Measurements from ENCODE around the gene CCDC73. TPM values are rescaled to one million over a fixed set of nuclear protein-coding genes. Genes with fewer than 3 reads are reported as not detected.

The CCDC73 gene
- polyA plus RNA-seq, 1 donor (not counting 4 experiments of a cell fraction or from before 2014, with no cell fraction given): not detected

- FAIRE-seq: no peak
Measured at GRCh38 chr11:32698579-32698978, 95.9 kb downstream of the CCDC73 start.

GRCh38 chr11:32671051-32671450, 123.4 kb downstream of the CCDC73 start:
- H3K79me2 ChIP-seq (ENCODE audit: control insufficient read depth, insufficient read depth, low read length): no peaks in the 10 kb centered on the region
- no peak overlapping the region for H2AFZ ChIP-seq (ENCODE audit: control insufficient read depth, low read length)
- H3K4me1 ChIP-seq (ENCODE audit: control insufficient read depth, extremely low read depth, insufficient read depth, low read length): no peaks in the 10 kb centered on the region
- H4K20me1 ChIP-seq (ENCODE audit: control insufficient read depth, extremely low read depth, insufficient read depth, low read length): no peaks in the 10 kb centered on the region
- no peak overlapping the region for H3K9ac ChIP-seq (ENCODE audit: control insufficient read depth, extremely low read depth, insufficient read depth, low read length)
- H3K4me2 ChIP-seq (ENCODE audit: control insufficient read depth, extremely low read depth, insufficient read depth, low read depth, low read length): no peak overlapping the region
- H3K4me3 ChIP-seq (ENCODE audit: control insufficient read depth in 2 of 3, extremely low read depth in 1 of 3, insufficient read depth in 2 of 3, low read depth in 1 of 3, low read length in 3 of 3): no peak overlapping the region
- no peak overlapping the region for H3K27ac ChIP-seq (ENCODE audit: control insufficient read depth, insufficient read depth, low read length)
- no peaks in the 10 kb centered on the region for H3K9me1 ChIP-seq (ENCODE audit: control insufficient read depth, extremely low read depth, insufficient read depth, low read length)
- dilution Hi-C loops (cut with MboI; ENCODE audit: extremely low pct_ligation_motif_present, low sequenced_read_pairs): no loop called here
- TF ChIP-seq CTCF (optimal IDR thresholded peaks at IDR 0.05 in 1 of 3, IDR thresholded peaks at IDR 0.05 in 1 of 3, conservative IDR thresholded peaks at IDR 0.05 in 1 of 3; ENCODE audit: extremely low read depth in 1 of 3, insufficient read depth in 2 of 3, low read length in 3 of 3): no peak
- no peak for TF ChIP-seq EZH2 (IDR thresholded peaks at IDR 0.05; ENCODE audit: low read length)
- no peaks in the 10 kb centered on the region for H3K36me3 ChIP-seq (ENCODE audit: control insufficient read depth in 2 of 2, extremely low read depth in 1 of 2, insufficient read depth in 2 of 2, low read length in 2 of 2)
- H3K9me3 ChIP-seq (ENCODE audit: control insufficient read depth, low read depth, low read length): no peaks in the 10 kb centered on the region
- no peak for FAIRE-seq
- no peaks in the 10 kb centered on the region for H3K27me3 ChIP-seq (ENCODE audit: control insufficient read depth, extremely low read depth, insufficient read depth, low read length)
- no peak for DNase-seq (ENCODE audit: low read depth, low spot score)

More at GRCh38 chr11:32698579-32698978, 95.9 kb downstream of the CCDC73 start:
- Histone ChIP-seq H3K4me3 (ENCODE audit: control insufficient read depth in 2 of 3, extremely low read depth in 1 of 3, insufficient read depth in 2 of 3, low read depth in 1 of 3, low read length in 3 of 3) (no peak overlapping the region), H3K9ac (ENCODE audit: control insufficient read depth, extremely low read depth, insufficient read depth, low read length) (no peak overlapping the region), H3K4me2 (ENCODE audit: control insufficient read depth, extremely low read depth, insufficient read depth, low read depth, low read length) (no peak overlapping the region), H3K27me3 (ENCODE audit: control insufficient read depth, extremely low read depth, insufficient read depth, low read length) (no peaks in the 10 kb centered on the region), H4K20me1 (ENCODE audit: control insufficient read depth, extremely low read depth, insufficient read depth, low read length) (no peaks in the 10 kb centered on the region), H3K36me3 (ENCODE audit: control insufficient read depth in 2 of 2, extremely low read depth in 1 of 2, insufficient read depth in 2 of 2, low read length in 2 of 2) (no peaks in the 10 kb centered on the region), H3K4me1 (ENCODE audit: control insufficient read depth, extremely low read depth, insufficient read depth, low read length) (no peaks in the 10 kb centered on the region), H2AFZ (ENCODE audit: control insufficient read depth, low read length) (no peak overlapping the region), H3K79me2 (ENCODE audit: control insufficient read depth, insufficient read depth, low read length) (no peaks in the 10 kb centered on the region), H3K9me3 (ENCODE audit: control insufficient read depth, low read depth, low read length) (no peaks in the 10 kb centered on the region), H3K27ac (ENCODE audit: control insufficient read depth, insufficient read depth, low read length) (no peak overlapping the region), H3K9me1 (ENCODE audit: control insufficient read depth, extremely low read depth, insufficient read depth, low read length) (no peaks in the 10 kb centered on the region)
- no peak for DNase-seq (ENCODE audit: low read depth, low spot score)
- dilution Hi-C loops (cut with MboI; ENCODE audit: extremely low pct_ligation_motif_present, low sequenced_read_pairs): no loop called here
- TF ChIP-seq CTCF (optimal IDR thresholded peaks at IDR 0.05 in 1 of 3, IDR thresholded peaks at IDR 0.05 in 1 of 3, conservative IDR thresholded peaks at IDR 0.05 in 1 of 3; ENCODE audit: extremely low read depth in 1 of 3, insufficient read depth in 2 of 3, low read length in 3 of 3) (no peak), EZH2 (IDR thresholded peaks at IDR 0.05; ENCODE audit: low read length) (no peak)
